ENCODE results near the gene HECW1.
A peak's percentile ranks its signal among the peaks of the same experiment; 100 is the strongest.

The HECW1 gene

DNA sequence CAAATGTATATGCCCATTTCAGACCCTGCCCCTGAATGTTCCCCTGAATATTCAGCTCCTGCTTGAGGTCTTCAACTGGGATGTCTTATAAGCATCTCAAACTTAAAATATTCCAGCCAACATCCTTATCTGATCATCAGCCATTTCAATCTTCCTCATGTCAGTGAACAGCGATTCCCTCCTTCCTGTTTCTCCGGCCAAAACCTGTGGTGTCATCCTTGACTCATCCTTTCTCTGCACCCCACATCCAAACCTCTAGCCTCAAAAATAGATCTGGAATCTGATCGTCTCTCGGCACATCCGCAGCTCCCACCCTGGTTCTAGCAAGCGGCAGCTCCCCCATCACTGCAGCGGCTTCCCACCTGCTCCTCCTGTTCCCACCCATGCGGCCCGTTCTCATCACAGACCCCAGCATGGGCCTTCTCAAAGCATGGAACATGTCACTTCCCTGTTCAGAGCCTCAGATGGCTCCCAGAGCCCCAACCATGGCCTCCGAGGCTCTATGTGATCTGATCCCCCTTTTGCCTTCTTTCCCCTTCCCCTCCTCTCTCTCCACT lies 165.7 kb downstream of the HECW1 start:
- ATAC-seq (no peak), DNase-seq (ENCODE audit: low spot score in 2 of 2) (no peak)
- H3K4me3 Mint-ChIP-seq = no peak overlapping the region
- H3K36me3 Mint-ChIP-seq = no peaks in the 10 kb centered on the region
- no peak overlapping the region for H3K27ac Mint-ChIP-seq
- H3K4me1 Mint-ChIP-seq = no peaks in the 10 kb centered on the region
- no peaks in the 10 kb centered on the region for H3K9me3 Mint-ChIP-seq

- DNase-seq (ENCODE audit: low spot score in 2 of 2) (no peak), ATAC-seq (no peak)
- H3K36me3 Mint-ChIP-seq = no peaks in the 10 kb centered on the region
- no peaks in the 10 kb centered on the region for H3K4me1 Mint-ChIP-seq
- no peak overlapping the region for H3K4me3 Mint-ChIP-seq
- H3K9me3 Mint-ChIP-seq = no peaks in the 10 kb centered on the region
- no peak overlapping the region for H3K27ac Mint-ChIP-seq
Measured at GRCh38 chr7:43281268-43281667, 168.8 kb downstream of the HECW1 start.

DNA sequence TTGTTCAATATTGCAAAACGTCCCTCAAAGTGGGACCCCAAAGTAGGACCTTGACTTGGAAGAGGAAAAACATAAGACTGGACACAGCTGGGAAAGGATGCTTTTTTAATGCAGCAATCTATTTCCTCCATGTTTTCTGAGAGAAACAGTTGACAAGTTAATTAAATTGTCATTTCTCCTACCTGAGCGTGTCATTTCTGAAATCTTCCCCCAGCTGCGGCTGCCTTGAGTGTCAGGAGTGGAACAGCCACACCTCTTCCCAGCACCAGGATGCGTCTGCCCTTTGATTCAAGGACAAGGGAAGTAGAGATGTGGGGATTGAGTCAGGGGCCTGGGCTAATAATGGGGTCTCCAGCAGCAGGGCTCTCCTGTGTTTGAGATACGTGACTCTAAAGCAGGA lies 171.3 kb downstream of the HECW1 start:
- ATAC-seq = no peak
- Mint-ChIP-seq H3K27ac (no peak overlapping the region), H3K4me1 (no peaks in the 10 kb centered on the region), H3K9me3 (no peaks in the 10 kb centered on the region), H3K36me3 (no peaks in the 10 kb centered on the region), H3K4me3 (no peak overlapping the region)
- no peak for DNase-seq (ENCODE audit: low spot score in 2 of 2)

DNA sequence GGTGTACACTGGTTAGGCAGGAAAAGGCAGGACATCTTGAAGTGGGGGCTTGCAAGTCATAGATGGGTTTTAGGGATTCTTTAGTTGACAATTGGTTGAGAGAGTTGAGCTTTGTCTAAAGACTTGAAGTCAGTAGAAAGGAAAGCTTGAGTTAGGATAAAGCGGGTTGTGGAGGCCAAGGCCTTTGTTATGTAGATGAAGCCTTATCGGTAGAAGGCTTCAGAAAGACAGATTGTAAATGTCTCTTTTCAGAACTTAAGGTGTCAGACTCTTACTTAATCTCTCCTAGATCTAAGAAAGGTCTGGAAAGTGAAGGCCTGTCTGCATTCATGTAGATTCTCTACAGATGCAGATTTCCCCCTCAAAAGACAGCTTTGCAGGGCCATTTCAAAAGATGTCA lies 177.4 kb downstream of the HECW1 start:
- no peaks in the 10 kb centered on the region for H3K36me3 Mint-ChIP-seq
- no peak overlapping the region for H3K4me3 Mint-ChIP-seq
- H3K4me1 Mint-ChIP-seq = no peaks in the 10 kb centered on the region
- H3K9me3 Mint-ChIP-seq = peaks cover 12% of the 10 kb centered on the region
- H3K27ac Mint-ChIP-seq = peak overlapping the region; percentile 17
- DNase-seq (ENCODE audit: low spot score in 2 of 2) = no peak
- ATAC-seq = no peak

- ATAC-seq = no peak
- Mint-ChIP-seq H3K9me3 (peaks cover 12% of the 10 kb centered on the region), H3K4me1 (no peaks in the 10 kb centered on the region), H3K36me3 (no peaks in the 10 kb centered on the region), H3K4me3 (no peak overlapping the region), H3K27ac (no peak overlapping the region)
- no peak for DNase-seq (ENCODE audit: low spot score in 2 of 2)
Measured at GRCh38 chr7:43290978-43291377, 178.5 kb downstream of the HECW1 start.

- DNase-seq (ENCODE audit: low spot score in 2 of 2) (no peak), ATAC-seq (no peak)
- Mint-ChIP-seq H3K4me1 (no peaks in the 10 kb centered on the region), H3K9me3 (peaks cover 12% of the 10 kb centered on the region), H3K4me3 (no peak overlapping the region), H3K27ac (no peak overlapping the region), H3K36me3 (no peaks in the 10 kb centered on the region)
Measured at GRCh38 chr7:43291789-43292188, 179.3 kb downstream of the HECW1 start.

DNA sequence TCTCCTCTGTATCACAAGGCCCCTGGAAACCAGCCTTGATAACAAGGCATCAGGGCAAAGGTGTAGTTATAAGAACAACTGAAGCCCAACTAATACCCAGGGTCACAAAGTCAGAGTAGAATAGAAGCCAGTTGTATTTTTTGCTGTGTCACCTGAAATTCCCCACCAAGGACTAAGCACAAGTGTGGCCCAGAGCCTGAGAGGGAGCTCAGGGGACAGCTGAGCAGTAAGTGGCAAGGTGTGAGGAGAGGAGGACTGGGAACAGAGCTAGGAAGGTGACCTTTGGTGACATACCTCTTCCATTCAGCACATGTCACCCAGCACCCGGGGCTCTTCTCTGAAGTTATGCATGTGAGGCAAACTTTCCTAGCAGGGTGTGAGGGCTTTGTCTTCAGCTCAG lies 179.9 kb downstream of the HECW1 start:
- no peak for ATAC-seq
- Mint-ChIP-seq H3K9me3 (peaks cover 12% of the 10 kb centered on the region), H3K4me1 (no peaks in the 10 kb centered on the region), H3K4me3 (no peak overlapping the region), H3K36me3 (no peaks in the 10 kb centered on the region), H3K27ac (no peak overlapping the region)
- no peak for DNase-seq (ENCODE audit: low spot score in 2 of 2)

- Mint-ChIP-seq H3K9me3 (peaks cover 12% of the 10 kb centered on the region), H3K4me1 (no peaks in the 10 kb centered on the region), H3K27ac (no peak overlapping the region), H3K4me3 (no peak overlapping the region), H3K36me3 (no peaks in the 10 kb centered on the region)
- ATAC-seq (no peak), DNase-seq (ENCODE audit: low spot score in 2 of 2) (no peak)
Measured at GRCh38 chr7:43294080-43294630, 181.7 kb downstream of the HECW1 start.

- Mint-ChIP-seq H3K27ac (no peak overlapping the region), H3K4me3 (no peak overlapping the region), H3K9me3 (peaks cover 8% of the 10 kb centered on the region), H3K36me3 (no peaks in the 10 kb centered on the region), H3K4me1 (no peaks in the 10 kb centered on the region)
- ATAC-seq (no peak), DNase-seq (ENCODE audit: low spot score in 2 of 2) (no peak)
Measured at GRCh38 chr7:43295429-43295828, 183.0 kb downstream of the HECW1 start.

DNA sequence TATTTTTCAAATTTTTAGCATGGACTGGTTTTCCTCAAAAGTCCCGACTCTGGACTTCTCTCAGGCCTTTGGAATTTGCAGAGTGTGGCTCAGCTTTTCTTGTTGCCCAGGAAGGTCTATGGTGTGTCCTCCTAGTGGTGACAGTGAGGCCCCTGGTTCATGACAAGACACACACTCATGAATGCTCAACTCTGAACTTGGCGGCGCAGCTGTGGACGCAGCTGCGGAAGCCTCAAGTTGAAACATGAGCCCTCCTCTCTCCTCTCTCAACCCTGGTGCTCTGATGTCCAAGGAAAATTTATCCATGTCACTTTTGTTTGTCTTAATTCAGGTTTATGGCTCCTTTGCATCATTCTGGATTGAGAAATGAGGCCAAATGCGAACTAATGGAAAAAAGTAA lies 183.9 kb downstream of the HECW1 start:
- Mint-ChIP-seq H3K36me3 (no peaks in the 10 kb centered on the region), H3K9me3 (peaks cover 4% of the 10 kb centered on the region), H3K27ac (no peak overlapping the region), H3K4me1 (no peaks in the 10 kb centered on the region), H3K4me3 (no peak overlapping the region)
- DNase-seq (ENCODE audit: low spot score in 2 of 2) (no peak), ATAC-seq (no peak)

GRCh38 chr7:43298617-43299016 lies 186.2 kb downstream of the HECW1 start:
- no peaks in the 10 kb centered on the region for H3K36me3 Mint-ChIP-seq
- H3K4me3 Mint-ChIP-seq = no peak overlapping the region
- DNase-seq (ENCODE audit: low spot score in 2 of 2) (no peak), ATAC-seq (no peak)
- no peak overlapping the region for H3K27ac Mint-ChIP-seq
- peaks cover 16% of the 10 kb centered on the region for H3K4me1 Mint-ChIP-seq
- no peaks in the 10 kb centered on the region for H3K9me3 Mint-ChIP-seq

- no peaks in the 10 kb centered on the region for H3K36me3 Mint-ChIP-seq
Measured at GRCh38 chr7:43300121-43300520, 187.7 kb downstream of the HECW1 start.

DNA sequence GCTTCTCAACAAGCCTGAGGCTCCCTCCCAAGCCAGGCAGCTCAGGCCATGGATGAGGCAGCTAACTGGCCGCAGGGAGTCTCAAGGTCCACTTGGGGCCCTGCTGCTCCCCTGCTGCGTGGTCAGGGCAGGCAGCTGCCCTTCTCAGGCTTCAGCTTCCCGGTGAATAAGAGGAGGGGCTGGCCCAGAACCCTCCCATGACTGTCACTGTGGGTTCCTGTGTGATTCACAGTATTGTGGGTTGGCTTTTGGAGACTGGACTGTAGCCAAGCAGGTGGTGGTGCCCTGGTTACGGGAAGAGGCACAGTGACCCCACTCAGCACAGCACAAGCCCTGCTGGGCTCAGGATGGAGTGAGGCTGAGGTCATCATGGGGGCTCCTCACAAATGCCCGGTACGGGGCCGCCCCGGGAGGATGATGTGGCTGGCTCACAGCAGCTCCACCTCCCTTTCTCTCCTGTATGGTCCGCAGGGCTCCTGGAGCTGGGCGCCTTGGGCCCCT lies 189.8 kb downstream of the HECW1 start:
- Mint-ChIP-seq H3K36me3 (no peaks in the 10 kb centered on the region), H3K4me1 (peaks cover 22% of the 10 kb centered on the region), H3K4me3 (no peak overlapping the region), H3K27ac (no peak overlapping the region), H3K9me3 (no peaks in the 10 kb centered on the region)
- DNase-seq (ENCODE audit: low spot score in 2 of 2) = no peak
- ATAC-seq = peak; percentile 74

More at GRCh38 chr7:43300121-43300520, 187.7 kb downstream of the HECW1 start:
- DNase-seq (ENCODE audit: low spot score in 2 of 2) (no peak), ATAC-seq (no peak)
- no peak overlapping the region for H3K4me3 Mint-ChIP-seq
- peaks cover 22% of the 10 kb centered on the region for H3K4me1 Mint-ChIP-seq
- no peaks in the 10 kb centered on the region for H3K9me3 Mint-ChIP-seq
- no peak overlapping the region for H3K27ac Mint-ChIP-seq

DNA sequence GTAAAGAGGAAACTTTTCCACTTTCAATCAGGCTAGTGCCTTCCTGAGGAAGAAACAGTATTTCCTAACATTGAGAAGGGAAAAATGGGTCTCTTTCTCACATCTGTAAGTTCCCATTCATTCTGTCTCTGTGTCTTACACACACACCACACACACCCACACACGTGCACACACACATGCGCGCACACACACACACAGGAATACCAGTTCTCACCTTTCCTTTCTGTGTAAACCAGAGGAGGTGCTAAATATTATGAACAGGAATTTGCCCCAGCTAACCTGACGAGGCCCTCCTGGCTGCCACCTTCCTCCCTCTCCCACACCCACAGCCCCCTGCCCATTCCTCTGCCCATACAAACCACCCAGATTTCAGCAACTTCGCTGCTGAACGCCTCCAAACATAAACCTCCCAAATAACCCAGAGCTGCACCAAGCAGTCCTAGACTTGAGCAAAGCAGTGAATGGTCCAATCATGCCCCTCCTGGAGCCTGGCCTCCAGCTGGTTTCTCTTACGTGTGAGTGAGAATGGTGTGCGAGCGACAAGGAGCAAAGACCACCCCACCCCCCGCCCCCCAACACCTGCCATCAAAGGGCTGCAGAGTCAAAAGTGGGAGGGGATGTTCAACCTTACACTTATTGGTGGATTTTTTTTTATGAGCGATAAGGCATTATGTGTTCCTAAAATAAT lies 190.5 kb downstream of the HECW1 start:
- H3K36me3 Mint-ChIP-seq = no peaks in the 10 kb centered on the region
- peaks cover 22% of the 10 kb centered on the region for H3K4me1 Mint-ChIP-seq
- no peak for ATAC-seq
- H3K4me3 Mint-ChIP-seq = no peak overlapping the region
- no peak overlapping the region for H3K27ac Mint-ChIP-seq
- no peak for DNase-seq (ENCODE audit: low spot score in 2 of 2)
- no peaks in the 10 kb centered on the region for H3K9me3 Mint-ChIP-seq

GRCh38 chr7:43303740-43304241 lies 191.3 kb downstream of the HECW1 start:
- Mint-ChIP-seq H3K36me3 (no peaks in the 10 kb centered on the region), H3K4me3 (no peak overlapping the region), H3K27ac (no peak overlapping the region), H3K9me3 (no peaks in the 10 kb centered on the region), H3K4me1 (peaks cover 22% of the 10 kb centered on the region)
- peak in 1 of 2 donors; percentile 54 for DNase-seq (ENCODE audit: low spot score in 2 of 2)
- ATAC-seq = peak; percentile 70

GRCh38 chr7:43306404-43306803 lies 194.0 kb downstream of the HECW1 start:
- peaks cover 22% of the 10 kb centered on the region for H3K4me1 Mint-ChIP-seq
- H3K27ac Mint-ChIP-seq = no peak overlapping the region
- H3K4me3 Mint-ChIP-seq = no peak overlapping the region
- no peaks in the 10 kb centered on the region for H3K9me3 Mint-ChIP-seq
- no peak for DNase-seq (ENCODE audit: low spot score in 2 of 2)
- ATAC-seq = no peak
- H3K36me3 Mint-ChIP-seq = no peaks in the 10 kb centered on the region

Data from stimulated activated effector memory CD8-positive, alpha-beta T cell treated with anti-CD3 and anti-CD28 coated beads, Interleukin-12 subunit alpha, Interleukin-12 subunit beta, amount 100 ng/mL, for 72 hours (primary cell).